HepG2 (cell line): ENCODE data around the gene PROCR. TPM values are rescaled to one million over a fixed set of nuclear protein-coding genes. Genes with fewer than 3 reads are reported as not detected.

Source experiments
- BCL6 ChIP-seq: IDR thresholded peaks from 2 replicates; pipeline ENCODE4 v1.6.1; 2016; ENCODE audit warnings: missing genetic modification reagents, missing compliant biosample characterization
- BRD4 ChIP-seq: sonication (generic); formaldehyde crosslinking; IDR thresholded peaks from 2 replicates; pipeline ENCODE4 v1.4.0; 2020; ENCODE audit warnings: missing genetic modification reagents
- CENPX ChIP-seq: sonication (generic); formaldehyde crosslinking; IDR thresholded peaks from 2 replicates; pipeline ENCODE4 v1.9.0; 2021; ENCODE audit warnings: mild to moderate bottlenecking, missing genetic modification reagents, moderate library complexity
- DNMT3B ChIP-seq: conservative IDR thresholded peaks from 2 replicates; pipeline ENCODE4 v1.6.1; 2016; ENCODE audit warnings: missing biosample characterization, control low read depth
- FOSL1 ChIP-seq: sonication (generic); formaldehyde crosslinking; IDR thresholded peaks from 2 replicates; pipeline ENCODE4 v1.9.0; 2021; ENCODE audit warnings: missing genetic modification reagents, borderline replicate concordance
- HNRNPLL ChIP-seq: fragments of 200-400 bp; formaldehyde crosslinking; IDR thresholded peaks from 2 replicates; pipeline ENCODE4 v1.6.1; 2017; ENCODE audit warnings: mild to moderate bottlenecking, low read depth, low read length; ENCODE audit not compliant: poor library complexity, severe bottlenecking
- MXD4 ChIP-seq: IDR thresholded peaks from 2 replicates; pipeline ENCODE4 v1.6.1; 2016; ENCODE audit warnings: mild to moderate bottlenecking, missing biosample characterization, missing genetic modification reagents
- NR2F6 ChIP-seq, 2 experiments: IDR thresholded peaks; 2 replicates each; pipeline ENCODE4 v1.6.1; 2016; ENCODE audit warnings: antibody characterized with exemption in 1 of 2, mild to moderate bottlenecking in 1 of 2
- RBFOX2 ChIP-seq: fragments of 200-400 bp; formaldehyde crosslinking; IDR thresholded peaks from 2 replicates; pipeline ENCODE4 v1.6.1; 2017; ENCODE audit warnings: low read depth, mild to moderate bottlenecking, low read length
- SMAD1 ChIP-seq: sonication (generic); formaldehyde crosslinking; IDR thresholded peaks from 2 replicates; pipeline ENCODE4 v1.4.0; 2020; ENCODE audit warnings: missing genetic modification reagents, low read depth, mild to moderate bottlenecking, borderline replicate concordance
- SP5 ChIP-seq: IDR thresholded peaks from 2 replicates; pipeline ENCODE4 v1.6.1; 2016; ENCODE audit warnings: low read depth, borderline replicate concordance
- ZBTB38 ChIP-seq: sonication (generic); formaldehyde crosslinking; IDR thresholded peaks from 2 replicates; pipeline ENCODE4 v1.5.1; 2020; ENCODE audit warnings: mild to moderate bottlenecking, missing genetic modification reagents
- ZNF549 ChIP-seq: sonication (generic); formaldehyde crosslinking; IDR thresholded peaks from 2 replicates; pipeline ENCODE4 v1.5.0; 2020; ENCODE audit warnings: missing genetic modification reagents
- ZNF746 ChIP-seq: sonication (generic); formaldehyde crosslinking; IDR thresholded peaks from 2 replicates; pipeline ENCODE4 v1.8.0; 2022; ENCODE audit warnings: mild to moderate bottlenecking, missing genetic modification reagents
- ZNF770 ChIP-seq: sonication (generic); formaldehyde crosslinking; IDR thresholded peaks from 2 replicates; pipeline ENCODE4 v1.5.0; 2020; ENCODE audit warnings: mild to moderate bottlenecking, missing genetic modification reagents
- ZNF775 ChIP-seq: sonication (generic); formaldehyde crosslinking; IDR thresholded peaks from 2 replicates; pipeline ENCODE4 v1.4.0; 2020; ENCODE audit warnings: missing genetic modification reagents, mild to moderate bottlenecking, moderate library complexity, borderline replicate concordance
- polyA plus RNA-seq, 8 experiments: library from polyadenylated mRNA; depleted of rRNA in 3 of 8; stranded (reverse) in 7 of 8; unstranded in 1 of 8; fragments of >200 nt; fragmentation: Illumina TruSeq in 4 of 8; extraction: Trizol in 4 of 8; gene quantifications; 2 replicates each; pipeline versions ENCODE4 v1.2.1 to v1.2.3, GENCODE V29; 2011 to 2016; ENCODE audit warnings: low read depth in 4 of 8, missing spikeins in 1 of 8, mixed read lengths in 1 of 8; ENCODE audit not compliant: insufficient read depth in 1 of 8
- total RNA-seq, 5 experiments: library from RNA; depleted of rRNA; stranded (reverse); fragments of >200 nt; fragmentation: Illumina TruSeq; extraction: Trizol; gene quantifications; 2 replicates each; pipeline ENCODE4 v1.2.3, GENCODE V29; 2016; ENCODE audit warnings: low read depth in 1 of 5
- TF ChIP-seq, protein P1 (sequence below): sonication (generic); formaldehyde crosslinking; IDR thresholded peaks from 2 replicates; pipeline ENCODE4 v1.4.0; 2020; ENCODE audit warnings: missing genetic modification reagents
- TF ChIP-seq, protein P2 (sequence below): sonication (generic); formaldehyde crosslinking; IDR thresholded peaks from 2 replicates; pipeline ENCODE4 v1.4.0; 2020; ENCODE audit warnings: mild to moderate bottlenecking, missing genetic modification reagents

Gene PROCR
- total and polyA plus RNA-seq, 2 of the 13 experiments (the other 11 are each of a cell fraction or from before 2014, with no cell fraction given): 1.4 to 1.7 TPM

GRCh38 chr20:35129647-35130069 lies 42.2 kb upstream of the PROCR start (continued):
- no peak for TF ChIP-seq ZNF770 (CRISPR knock-in tag)
- no peak for TF ChIP-seq CENPX (CRISPR knock-in tag)
- no peak for TF ChIP-seq DNMT3B (CRISPR knock-in tag)
- TF ChIP-seq, protein P1, sequence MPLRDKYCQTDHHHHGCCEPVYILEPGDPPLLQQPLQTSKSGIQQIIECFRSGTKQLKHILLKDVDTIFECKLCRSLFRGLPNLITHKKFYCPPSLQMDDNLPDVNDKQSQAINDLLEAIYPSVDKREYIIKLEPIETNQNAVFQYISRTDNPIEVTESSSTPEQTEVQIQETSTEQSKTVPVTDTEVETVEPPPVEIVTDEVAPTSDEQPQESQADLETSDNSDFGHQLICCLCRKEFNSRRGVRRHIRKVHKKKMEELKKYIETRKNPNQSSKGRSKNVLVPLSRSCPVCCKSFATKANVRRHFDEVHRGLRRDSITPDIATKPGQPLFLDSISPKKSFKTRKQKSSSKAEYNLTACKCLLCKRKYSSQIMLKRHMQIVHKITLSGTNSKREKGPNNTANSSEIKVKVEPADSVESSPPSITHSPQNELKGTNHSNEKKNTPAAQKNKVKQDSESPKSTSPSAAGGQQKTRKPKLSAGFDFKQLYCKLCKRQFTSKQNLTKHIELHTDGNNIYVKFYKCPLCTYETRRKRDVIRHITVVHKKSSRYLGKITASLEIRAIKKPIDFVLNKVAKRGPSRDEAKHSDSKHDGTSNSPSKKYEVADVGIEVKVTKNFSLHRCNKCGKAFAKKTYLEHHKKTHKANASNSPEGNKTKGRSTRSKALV (CRISPR knock-in tag): no peak
- TF ChIP-seq ZNF746 (CRISPR knock-in tag): no peak
- TF ChIP-seq ZNF775 (CRISPR knock-in tag): no peak
- TF ChIP-seq ZNF549: no peak
- TF ChIP-seq MXD4 (CRISPR knock-in tag): no peak
- no peak for TF ChIP-seq FOSL1 (CRISPR knock-in tag)
- no peak for TF ChIP-seq SMAD1
- TF ChIP-seq, protein P2, sequence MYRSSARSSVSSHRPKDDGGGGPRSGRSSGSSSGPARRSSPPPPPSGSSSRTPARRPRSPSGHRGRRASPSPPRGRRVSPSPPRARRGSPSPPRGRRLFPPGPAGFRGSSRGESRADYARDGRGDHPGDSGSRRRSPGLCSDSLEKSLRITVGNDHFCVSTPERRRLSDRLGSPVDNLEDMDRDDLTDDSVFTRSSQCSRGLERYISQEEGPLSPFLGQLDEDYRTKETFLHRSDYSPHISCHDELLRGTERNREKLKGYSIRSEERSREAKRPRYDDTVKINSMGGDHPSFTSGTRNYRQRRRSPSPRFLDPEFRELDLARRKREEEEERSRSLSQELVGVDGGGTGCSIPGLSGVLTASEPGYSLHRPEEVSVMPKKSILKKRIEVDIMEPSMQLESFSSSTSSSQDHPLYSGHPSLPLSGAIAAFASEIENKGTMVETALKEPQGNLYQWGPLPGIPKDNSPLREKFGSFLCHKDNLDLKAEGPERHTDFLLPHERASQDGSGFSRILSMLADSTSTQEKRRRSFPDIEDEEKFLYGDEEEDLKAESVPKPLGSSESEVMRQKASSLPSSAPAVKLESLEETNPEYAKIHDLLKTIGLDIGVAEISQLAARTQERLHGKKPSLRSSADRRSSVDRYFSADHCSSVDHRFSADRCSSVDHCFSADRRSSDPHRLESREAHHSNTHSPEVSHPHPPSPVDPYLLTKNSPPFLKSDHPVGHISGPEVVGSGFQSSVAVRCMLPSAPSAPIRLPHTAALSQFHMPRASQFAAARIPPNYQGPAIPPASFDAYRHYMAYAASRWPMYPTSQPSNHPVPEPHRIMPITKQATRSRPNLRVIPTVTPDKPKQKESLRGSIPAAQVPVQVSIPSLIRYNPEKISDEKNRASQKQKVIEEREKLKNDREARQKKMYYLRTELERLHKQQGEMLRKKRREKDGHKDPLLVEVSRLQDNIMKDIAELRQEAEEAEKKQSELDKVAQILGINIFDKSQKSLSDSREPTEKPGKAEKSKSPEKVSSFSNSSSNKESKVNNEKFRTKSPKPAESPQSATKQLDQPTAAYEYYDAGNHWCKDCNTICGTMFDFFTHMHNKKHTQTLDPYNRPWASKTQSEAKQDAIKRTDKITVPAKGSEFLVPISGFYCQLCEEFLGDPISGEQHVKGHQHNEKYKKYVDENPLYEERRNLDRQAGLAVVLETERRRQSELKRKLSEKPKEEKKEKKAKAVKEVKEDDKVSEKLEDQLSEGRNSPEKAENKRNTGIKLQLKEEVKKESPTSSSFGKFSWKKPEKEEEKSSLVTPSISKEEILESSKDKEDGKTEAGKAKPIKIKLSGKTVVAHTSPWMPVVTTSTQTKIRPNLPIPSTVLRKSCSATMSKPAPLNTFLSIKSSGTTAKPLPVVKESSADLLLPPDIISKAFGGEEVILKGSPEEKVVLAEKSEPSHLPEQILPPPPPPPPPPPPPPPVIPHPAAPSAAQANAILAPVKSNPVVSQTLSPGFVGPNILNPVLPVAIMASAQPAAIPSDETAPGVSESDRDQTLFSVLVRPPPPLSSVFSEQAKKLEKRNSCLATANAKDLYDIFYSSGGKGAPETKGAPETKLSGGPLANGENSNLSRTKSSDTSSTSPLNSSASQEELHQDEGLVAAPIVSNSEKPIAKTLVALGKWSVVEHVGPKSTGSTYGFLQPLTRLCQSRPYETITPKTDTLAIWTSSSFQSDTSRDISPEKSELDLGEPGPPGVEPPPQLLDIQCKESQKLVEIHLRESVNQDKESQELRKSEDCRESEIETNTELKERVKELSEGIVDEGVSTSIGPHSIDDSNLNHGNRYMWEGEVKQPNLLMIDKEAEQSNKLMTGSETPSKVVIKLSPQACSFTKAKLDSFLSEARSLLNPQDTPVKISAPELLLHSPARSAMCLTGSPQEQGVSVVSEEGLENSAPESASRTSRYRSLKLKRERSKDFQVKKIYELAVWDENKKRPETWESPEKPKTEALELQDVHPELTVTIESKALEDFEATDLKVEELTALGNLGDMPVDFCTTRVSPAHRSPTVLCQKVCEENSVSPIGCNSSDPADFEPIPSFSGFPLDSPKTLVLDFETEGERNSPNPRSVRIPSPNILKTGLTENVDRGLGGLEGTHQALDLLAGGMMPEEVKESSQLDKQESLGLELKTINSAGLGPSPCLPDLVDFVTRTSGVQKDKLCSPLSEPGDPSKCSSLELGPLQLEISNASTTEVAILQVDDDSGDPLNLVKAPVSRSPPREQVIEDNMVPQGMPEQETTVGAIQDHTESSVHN: no peak
- no peak for TF ChIP-seq BRD4 (CRISPR knock-in tag)
- no peak for TF ChIP-seq RBFOX2
- TF ChIP-seq NR2F6 (IDR thresholded peaks at IDR 0.05): peak; percentile 69
- TF ChIP-seq NR2F6 (CRISPR knock-in tag; IDR thresholded peaks at IDR 0.05): peak; percentile 56
- peak; percentile 53; the same call in 1 of the 2 replicates for TF ChIP-seq BCL6 (CRISPR knock-in tag)
- TF ChIP-seq ZBTB38: no peak
- TF ChIP-seq HNRNPLL: no peak
- TF ChIP-seq SP5 (CRISPR knock-in tag): no peak
